Measurements from ENCODE around the gene ZNF304. TPM values are rescaled to one million over a fixed set of nuclear protein-coding genes. Genes with fewer than 3 reads are reported as not detected.
A peak's percentile ranks its signal among the peaks of the same experiment; 100 is the strongest.

Gene ZNF304
- total and polyA plus RNA-seq, 2 of the 13 experiments (the other 11 are each of a cell fraction or from before 2014, with no cell fraction given), result 3.4 to 8.0 TPM

DNA sequence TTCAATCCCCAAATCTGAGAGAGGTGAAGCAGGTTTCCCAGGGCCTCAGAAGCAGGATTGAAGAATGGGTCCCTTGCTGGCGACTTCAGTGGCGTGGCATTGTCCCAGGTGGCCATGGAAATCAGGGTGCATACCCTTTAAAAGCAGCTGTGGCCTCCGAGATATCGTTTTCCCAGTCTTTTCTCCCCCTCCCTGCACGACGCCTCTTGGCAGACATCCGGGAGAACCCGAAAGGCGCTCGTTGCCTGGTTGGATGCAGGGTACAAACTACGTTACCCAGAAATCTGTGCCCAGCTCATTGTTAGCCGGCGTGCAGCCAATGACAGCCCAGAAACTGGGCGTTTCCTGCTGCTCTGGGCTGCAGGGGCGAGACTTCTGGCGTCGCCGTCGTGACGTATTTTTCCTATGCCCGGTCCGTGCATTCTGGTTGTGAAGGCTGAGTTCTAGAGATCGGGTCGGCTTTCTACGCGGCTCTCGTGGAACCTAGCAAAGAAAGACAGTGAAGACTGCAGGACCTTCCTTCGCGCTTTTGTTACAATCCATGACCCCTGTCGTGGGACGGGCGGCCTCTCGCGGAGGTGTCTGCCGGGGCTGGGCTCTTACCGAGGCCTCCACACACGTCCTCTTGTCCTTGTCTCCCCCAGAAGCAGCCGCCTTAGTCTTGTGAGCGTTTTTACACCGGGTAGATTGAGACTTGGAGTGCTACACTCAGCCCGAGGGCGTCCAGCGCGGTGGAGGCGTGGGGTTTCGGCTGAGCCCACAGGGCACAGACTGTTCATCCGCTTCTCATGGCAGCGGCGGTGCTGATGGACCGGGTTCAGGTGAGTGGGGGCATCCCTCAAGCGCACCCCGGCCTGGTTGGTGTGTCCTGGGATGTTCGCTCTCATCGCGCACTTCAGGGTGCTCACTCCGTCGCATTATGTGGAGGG lies at the start of gene ZNF304 (continued):
- TF ChIP-seq ATF2 (CRISPR knock-in tag; IDR thresholded peaks at IDR 0.05) (peak; percentile 51; the same call in 1 of the 2 replicates), RFXAP (CRISPR knock-in tag; IDR thresholded peaks at IDR 0.05; ENCODE audit: borderline replicate concordance) (0 out of 2 replicates have a peak, but pooled peaks have one; percentile 20), ERF (CRISPR knock-in tag; IDR thresholded peaks at IDR 0.05) (0 out of 2 replicates have a peak, but pooled peaks have one; percentile 42), ZNF703 (CRISPR knock-in tag; IDR thresholded peaks at IDR 0.05; ENCODE audit: borderline replicate concordance) (no peak), WIZ (CRISPR knock-in tag; IDR thresholded peaks at IDR 0.05) (no peak), MAF1 (CRISPR knock-in tag; IDR thresholded peaks at IDR 0.05; ENCODE audit: borderline replicate concordance) (no peak), JARID2 (CRISPR knock-in tag; IDR thresholded peaks at IDR 0.05; ENCODE audit: insufficient replicate concordance) (no peak), KLF15 (CRISPR knock-in tag; IDR thresholded peaks at IDR 0.05; ENCODE audit: borderline replicate concordance) (no peak), MIER2 (CRISPR knock-in tag; IDR thresholded peaks at IDR 0.05) (no peak), FOXC1 (CRISPR knock-in tag; IDR thresholded peaks at IDR 0.05; ENCODE audit: borderline replicate concordance) (no peak), GATA4 (IDR thresholded peaks at IDR 0.05; ENCODE audit: borderline replicate concordance, low read depth) (no peak), MAFG (CRISPR knock-in tag; IDR thresholded peaks at IDR 0.05) (no peak), AKAP8 (CRISPR knock-in tag; IDR thresholded peaks at IDR 0.05) (no peak), BHLHE40 (IDR thresholded peaks at IDR 0.05; ENCODE audit: low read length) (no peak), ZNF275 (CRISPR knock-in tag; IDR thresholded peaks at IDR 0.05; ENCODE audit: borderline replicate concordance) (no peak), DMTF1 (CRISPR knock-in tag; IDR thresholded peaks at IDR 0.05) (peak; percentile 89), SIN3A (IDR thresholded peaks at IDR 0.05; ENCODE audit: borderline replicate concordance, low read depth, low read length) (0 out of 2 replicates have a peak, but pooled peaks have one; percentile 50), THYN1 (CRISPR knock-in tag; IDR thresholded peaks at IDR 0.05; ENCODE audit: borderline replicate concordance, low read depth) (no peak), ZNF776 (CRISPR knock-in tag; IDR thresholded peaks at IDR 0.05) (no peak)
- TF ChIP-seq, protein P1, sequence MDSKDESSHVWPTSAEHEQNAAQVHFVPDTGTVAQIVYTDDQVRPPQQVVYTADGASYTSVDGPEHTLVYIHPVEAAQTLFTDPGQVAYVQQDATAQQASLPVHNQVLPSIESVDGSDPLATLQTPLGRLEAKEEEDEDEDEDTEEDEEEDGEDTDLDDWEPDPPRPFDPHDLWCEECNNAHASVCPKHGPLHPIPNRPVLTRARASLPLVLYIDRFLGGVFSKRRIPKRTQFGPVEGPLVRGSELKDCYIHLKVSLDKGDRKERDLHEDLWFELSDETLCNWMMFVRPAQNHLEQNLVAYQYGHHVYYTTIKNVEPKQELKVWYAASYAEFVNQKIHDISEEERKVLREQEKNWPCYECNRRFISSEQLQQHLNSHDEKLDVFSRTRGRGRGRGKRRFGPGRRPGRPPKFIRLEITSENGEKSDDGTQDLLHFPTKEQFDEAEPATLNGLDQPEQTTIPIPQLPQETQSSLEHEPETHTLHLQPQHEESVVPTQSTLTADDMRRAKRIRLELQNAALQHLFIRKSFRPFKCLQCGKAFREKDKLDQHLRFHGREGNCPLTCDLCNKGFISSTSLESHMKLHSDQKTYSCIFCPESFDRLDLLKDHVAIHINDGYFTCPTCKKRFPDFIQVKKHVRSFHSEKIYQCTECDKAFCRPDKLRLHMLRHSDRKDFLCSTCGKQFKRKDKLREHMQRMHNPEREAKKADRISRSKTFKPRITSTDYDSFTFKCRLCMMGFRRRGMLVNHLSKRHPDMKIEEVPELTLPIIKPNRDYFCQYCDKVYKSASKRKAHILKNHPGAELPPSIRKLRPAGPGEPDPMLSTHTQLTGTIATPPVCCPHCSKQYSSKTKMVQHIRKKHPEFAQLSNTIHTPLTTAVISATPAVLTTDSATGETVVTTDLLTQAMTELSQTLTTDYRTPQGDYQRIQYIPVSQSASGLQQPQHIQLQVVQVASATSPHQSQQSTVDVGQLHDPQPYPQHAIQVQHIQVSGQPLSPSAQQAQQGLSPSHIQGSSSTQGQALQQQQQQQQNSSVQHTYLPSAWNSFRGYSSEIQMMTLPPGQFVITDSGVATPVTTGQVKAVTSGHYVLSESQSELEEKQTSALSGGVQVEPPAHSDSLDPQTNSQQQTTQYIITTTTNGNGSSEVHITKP (CRISPR knock-in tag; IDR thresholded peaks at IDR 0.05; ENCODE audit: low read depth), result peak; percentile 54; the same call in 1 of the 2 replicates

All from HepG2 (cell line).